ENCODE data around the gene ALOXE3.
"Not testable (repeated sequence)": the region's sequence is repeated elsewhere in the genome, so short reads cannot be mapped to it uniquely, and the experiment has no call there.

ALOXE3 gene

DNA sequence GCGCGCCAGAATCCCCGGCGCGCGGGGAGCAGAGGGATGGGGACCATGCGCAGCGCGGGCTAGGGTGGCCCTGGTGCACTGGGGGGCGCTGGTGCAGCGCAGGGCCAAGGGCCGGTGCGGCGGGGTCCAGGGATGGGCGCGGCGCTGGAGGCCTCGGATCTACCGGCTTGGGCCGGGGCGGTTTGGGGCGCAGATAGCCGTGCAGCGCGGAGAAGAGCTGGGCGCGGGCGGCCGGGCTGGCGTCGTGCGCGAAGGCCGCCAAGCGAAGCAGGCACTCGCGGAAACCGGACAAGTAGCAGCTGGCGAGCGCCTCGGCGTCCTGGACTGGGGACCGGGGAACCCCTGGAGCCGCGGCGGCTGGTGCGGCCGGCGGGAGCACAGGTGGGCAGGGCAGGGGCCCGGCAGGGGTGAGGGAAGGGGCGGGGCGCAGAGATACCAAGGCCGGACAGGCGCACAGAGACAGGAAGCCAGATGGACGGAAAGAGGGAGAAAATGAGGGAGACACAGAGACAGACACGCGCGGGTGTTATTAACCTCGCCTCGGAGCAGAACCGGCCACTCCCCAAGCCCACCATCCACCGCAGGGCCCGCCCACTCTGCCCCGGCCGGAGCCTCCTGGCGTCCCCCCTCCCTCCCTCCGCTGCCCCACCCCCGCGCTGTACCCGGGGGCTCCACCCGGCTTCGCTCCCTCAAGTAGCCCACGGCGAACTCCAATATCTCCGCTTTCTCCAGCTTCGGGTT is 3.5 kb upstream of the ALOXE3 start:
- no peak for DNase-seq (ENCODE audit: low read depth)

DNA sequence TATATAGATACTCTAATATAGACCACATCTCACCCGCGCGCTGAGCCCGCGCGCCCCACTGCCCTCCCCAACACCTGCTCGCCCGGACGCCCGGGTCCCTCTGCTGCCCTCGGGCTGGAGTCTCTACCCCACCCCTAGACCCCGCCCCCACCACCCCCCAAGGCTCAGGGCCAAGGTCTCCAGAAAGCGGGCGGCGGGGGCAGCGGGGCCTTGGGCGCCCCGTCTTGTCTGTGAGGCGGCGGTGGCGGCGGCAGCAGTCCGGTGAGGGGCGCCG is 3.0 kb upstream of the ALOXE3 start:
- DNase-seq (ENCODE audit: low read depth): no peak

DNA sequence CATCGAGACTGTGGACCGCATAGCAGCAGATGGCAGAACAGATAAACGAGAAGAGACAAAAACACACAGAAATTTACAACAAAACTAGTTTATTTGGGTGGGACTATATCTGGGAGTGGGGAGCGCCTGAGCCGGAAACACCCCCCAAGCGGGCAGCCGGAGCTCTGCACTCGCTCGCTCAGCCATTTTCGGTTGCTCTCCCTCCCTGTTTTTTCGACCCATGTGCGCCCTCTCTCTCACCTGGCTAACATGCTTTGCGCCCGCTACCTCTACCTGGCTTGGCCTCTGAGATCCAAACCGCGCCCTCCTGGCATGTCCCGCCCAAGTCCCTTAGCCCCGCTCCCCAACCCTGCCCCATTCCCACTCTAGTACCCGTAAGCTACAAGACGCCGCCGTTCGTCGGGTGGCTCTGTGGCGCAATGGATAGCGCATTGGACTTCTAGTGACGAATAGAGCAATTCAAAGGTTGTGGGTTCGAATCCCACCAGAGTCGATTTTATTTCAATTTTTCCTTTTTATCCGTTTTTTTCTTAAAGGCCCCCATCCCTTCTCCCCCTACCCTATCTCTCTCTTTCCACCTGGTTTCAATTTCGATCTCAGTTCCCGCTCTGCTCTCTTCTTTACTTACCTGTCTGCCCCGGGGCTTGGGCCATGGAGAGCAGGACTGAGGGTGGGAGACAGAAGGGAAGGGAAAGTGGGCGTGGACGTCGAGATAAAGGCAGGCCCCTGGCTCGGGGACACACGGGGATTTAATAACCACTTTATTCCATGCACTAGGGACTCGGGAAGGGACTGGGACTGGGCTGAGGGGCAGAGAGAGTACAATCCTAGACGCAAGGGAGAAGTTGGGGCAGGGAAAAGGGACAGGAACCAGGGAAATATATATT is 2.4 kb upstream of the ALOXE3 start:
- DNase-seq (ENCODE audit: low read depth): no peak

DNA sequence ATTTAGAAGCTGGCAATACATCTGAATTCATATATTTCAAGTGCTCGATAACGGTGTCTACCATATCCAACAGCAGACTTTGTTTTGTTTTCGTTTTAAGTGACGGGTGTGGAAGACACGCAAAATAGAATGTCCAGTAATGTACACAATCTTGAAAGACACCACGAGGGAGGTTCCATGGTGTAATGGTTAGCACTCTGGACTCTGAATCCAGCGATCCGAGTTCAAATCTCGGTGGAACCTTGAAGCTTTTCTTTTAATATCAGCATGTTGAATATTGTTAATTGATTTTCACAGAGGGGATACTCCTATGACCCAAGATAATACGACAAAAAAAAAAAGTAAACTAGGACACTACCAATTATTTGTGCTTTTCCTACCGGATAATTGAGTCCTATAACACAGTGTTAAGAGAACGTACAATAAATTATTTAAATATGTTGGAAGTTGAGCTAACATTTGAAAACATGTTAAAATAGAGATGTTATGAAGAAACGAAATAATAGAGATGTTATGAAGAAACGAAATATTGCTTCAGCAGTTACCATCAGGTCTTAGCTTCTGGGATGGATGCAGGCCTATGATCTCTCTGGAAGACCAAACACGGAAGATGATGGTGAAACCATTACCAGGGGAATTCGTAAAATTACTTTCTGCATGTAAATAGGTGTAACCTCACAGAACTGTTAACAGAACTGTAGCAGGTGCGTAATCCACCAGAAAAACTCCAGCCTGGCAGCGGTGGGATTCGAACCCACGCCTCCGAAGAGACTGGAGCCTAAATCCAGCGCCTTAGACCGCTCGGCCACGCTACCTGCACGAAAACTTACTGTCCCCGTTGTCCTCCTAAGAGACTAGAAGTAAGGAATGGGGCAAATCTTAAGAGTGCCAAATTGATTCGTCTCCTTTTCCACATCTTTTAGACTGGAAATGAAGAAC is 1.5 kb upstream of the ALOXE3 start:
- peak; percentile 65 for DNase-seq (ENCODE audit: low read depth)

DNA sequence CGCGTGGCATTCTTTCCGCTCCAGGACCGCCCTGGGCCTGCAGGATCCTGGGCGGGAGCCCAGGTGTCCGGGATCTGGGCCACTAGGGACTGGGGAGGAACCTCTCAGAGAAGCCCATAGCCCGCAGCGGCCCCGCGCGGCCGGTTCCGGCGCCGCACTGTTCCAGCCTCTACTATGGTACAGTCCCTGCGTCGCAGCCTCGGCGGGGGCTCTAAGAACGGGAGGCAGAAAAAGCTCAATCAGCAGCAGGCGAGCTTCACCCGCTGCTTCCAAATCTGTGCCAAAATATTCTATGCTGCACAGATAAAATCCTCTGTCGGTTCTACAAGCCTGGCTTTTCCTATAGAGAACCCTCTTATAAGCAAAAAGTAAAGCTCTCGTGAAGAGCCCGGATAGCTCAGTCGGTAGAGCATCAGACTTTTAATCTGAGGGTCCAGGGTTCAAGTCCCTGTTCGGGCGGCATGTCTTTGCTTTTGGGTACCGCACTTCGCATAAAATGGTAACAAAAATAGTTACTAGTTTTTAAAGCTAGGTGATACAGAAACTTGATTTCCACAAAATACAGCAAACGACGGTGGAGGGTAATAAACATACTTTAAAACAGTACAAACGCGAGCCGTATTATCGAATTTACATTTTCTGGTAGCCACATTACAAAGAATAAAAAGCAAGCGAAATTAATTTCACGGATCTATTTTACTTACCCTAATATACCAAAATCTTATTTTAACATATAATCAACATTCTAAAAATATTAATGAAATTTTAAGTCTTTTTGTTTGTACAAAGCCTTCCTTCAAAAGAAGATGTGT is 661 bp upstream of the ALOXE3 start:
- peak; percentile 71 for DNase-seq (ENCODE audit: low read depth)

DNA sequence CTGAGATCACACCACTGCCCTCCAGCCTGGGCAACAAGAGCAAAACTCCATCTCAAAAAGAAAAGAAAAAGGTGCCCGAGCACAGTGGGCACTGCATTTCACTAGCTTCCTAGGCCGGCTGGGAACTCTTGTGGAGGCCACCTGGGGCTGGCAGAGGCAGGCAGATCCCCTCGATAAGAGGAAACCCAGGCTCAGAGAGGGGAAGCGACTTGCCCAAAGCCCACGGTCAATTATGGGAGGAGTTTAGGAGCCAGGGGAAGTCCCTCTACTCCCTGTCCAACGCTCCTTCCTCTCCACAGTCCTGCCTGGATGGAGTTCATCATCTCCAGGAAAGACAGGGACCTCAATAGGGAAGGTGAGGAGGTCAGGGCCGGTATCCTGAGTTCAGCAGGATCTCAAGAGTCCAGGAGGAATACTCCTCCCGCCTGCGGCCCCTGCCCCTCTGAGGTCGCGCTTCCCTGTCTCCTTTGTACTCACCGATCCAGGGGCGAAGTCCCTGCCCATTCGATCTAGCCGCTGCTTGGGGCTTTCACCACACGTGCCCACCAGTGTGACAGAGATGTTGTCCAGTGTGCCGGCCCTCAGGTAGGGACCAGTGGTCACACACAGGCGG is 841 bp downstream of the ALOXE3 start:
- DNase-seq (ENCODE audit: low read depth): no peak

DNA sequence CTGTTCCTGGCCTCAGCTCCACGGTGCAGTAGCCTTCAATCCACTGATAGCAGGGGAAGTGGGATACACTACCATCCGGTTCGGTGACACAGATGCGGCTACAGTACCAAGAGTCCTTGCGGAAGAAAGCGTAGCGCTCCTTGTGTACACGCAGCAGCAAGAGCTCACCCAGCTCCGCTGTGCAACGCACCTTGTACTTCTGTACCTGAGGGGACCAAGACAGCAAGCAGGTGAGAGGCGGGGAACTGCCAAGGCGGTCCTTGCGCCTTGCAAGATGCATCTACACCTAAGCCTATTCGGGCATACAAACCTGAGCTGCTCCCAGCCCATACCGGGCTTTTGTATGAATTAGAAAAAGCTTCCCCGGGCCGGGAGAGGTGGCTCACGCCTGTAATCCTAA is 1.5 kb downstream of the ALOXE3 start:
- DNase-seq (ENCODE audit: low read depth): no peak

DNA sequence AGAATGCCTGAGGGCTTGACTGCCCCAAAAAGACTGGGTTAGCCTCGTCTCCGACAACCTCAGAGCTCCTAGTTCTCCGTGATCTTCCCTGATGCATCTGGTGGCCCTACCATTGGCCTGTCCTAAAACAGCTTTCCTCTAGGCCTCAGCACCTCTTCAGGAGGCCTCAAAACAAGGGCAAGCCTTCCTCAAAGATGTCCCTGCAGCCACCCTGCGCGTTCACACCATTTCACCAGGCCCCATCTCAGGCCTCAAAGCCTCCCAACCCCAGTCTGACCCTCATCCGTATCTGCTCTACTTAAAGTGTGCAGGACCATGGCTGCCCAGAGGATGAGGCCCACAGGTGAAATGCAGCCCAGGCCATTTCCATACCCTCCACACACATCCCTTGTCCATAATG is 7.4 kb downstream of the ALOXE3 start:
- DNase-seq (ENCODE audit: low read depth): no peak

DNA sequence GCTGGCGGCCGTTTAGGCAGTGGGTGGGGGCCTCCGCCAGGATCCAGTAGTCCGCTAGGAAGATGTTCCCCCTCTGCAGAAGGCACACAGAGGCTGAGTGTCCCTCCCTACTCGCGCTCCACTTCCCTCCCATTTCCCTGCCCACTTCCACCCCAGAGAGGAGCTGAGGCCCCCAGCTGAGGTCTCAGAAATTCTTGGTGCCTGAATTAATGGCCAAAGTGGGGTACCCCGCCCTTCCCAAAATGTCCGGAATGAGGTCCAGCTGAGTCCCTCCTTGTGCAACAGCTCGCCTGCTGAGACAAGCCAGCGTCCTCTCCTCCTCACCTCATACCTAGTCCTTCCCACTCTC is 7.9 kb downstream of the ALOXE3 start:
- DNase-seq (ENCODE audit: low read depth): no peak

DNA sequence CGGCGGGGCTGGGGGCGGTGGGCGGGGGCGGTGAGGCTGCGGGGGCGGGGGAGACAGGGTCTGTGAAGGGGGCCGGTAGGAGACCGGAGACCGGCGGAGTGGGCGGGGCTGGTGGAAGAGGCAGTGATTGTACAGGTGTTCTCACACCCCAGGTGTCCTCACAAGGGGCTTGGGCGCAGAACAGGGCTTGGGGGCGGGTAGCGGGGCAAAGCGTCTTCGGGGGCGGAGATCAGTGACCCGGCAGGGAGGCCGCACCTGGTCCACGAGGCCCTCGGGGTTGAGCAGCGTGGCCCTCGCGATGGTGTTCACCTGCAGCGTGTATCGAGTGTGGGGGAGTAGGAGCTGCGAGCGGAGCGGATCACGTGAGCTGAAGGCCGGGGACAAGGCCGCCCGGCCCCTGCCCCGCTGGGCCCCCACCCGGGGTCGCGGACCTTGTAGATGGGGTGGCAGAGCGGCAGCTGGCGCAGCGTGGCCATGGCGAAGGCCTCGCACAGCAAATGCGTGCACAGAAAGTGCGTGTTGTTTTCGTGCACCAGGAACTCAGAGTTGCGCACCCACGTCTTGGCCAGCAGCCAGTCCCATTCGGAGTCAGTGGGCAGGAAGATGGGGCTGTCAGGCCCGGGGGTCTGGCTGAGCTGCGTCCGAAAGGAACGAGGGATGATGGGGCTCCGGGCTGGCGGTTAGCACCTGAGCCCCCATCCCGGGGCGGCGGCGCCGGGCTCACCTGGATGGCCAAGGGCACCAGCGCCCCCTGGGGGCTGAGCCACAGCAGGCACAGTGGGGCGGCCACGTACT is 8.5 kb downstream of the ALOXE3 start:
- peak; percentile 65 for DNase-seq (ENCODE audit: low read depth)

DNA sequence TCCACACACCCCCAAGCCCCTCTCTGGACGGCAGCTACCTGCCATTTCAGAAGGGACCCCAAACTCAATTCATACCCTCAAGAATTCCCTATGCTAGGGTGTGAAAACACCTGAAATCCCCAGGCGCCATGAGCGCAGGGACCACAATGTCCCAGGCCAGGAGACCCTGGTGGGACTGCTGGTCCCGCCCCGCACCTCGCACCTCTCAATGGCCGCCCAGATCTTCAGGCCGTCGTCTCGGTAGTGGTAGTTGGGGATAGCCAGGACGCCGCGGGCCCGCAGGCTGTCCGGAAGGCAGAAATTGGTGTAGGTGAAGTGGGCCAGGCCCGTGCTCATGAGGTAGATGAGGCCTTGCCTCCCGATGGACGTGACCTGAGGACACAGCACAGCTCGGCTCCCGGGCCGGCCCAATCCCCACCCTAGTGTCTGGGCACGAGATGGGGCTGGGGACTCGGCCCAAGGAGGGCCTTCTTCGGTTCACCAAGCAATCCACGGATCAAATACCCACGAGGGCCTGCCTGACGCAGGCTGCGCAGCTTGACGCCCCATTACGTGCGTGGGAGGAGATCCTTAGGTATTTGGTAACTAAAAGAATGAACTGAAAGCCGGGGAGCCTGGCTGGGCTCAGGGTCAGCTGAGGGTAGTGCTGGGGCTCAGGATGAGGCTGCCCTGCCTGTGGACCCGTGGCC is 9.2 kb downstream of the ALOXE3 start:
- DNase-seq (ENCODE audit: low read depth): no peak

DNA sequence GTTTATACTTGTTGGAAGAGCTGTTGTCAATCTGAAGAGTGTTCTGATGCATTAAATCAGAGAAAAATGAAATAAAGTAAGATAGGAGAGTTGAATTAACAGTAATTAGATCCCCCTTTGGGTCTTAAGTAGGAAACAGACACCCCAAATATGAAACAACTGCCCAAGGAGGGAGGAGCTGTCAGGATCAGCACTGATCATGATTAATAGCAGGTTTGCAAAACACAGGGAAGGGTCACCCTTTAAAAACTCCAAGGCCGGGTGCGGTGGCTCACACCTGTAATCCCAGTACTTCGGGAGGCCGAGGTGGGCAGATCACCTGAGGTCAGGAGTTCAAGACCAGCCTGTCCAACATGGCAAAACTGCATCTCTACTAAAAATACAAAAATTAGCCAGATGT is 11.3 kb downstream of the ALOXE3 start:
- not testable (repeated sequence) for DNase-seq (ENCODE audit: low read depth)

DNA sequence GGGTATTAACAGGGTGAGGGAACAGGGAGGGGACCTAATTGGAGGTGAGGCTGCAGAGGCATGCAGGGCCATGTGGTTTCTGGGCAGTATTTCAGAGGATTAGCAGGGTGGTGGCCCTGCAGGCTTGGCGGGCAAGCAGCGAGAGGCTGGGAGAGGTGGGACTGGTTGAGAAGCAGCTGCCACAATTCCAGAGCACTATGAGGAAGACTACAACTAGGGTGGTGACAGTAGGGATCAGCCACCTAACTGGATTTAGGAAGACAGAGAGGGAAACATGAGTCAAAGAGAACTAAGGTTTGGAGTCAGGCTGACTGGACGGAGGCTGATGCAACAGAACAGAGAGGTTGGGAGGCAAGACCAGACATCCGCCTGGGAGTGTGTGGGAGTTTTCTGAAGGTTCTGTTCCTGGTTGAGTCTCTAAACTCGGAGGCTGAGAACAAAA is 12.3 kb downstream of the ALOXE3 start:
- DNase-seq (ENCODE audit: low read depth): no peak

DNA sequence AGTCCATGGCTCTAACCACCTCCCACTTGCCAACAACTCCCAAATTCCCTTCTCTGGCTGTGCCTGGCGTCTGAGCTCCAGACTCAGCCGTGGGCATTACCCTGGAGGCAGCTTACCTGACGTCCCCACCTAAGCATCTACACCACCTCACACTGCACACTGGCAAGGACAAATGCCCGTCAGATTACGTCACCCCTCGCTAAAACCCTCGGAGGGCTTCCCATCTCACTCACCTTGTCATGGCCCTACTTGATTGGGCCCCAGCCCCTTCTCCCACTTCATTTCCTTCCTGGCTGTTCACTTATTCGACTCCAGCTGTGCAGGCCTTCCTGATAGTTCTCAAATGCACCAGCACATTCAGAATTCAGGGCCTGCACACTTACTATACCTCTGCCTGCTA is 13.4 kb downstream of the ALOXE3 start:
- DNase-seq (ENCODE audit: low read depth): no peak

DNA sequence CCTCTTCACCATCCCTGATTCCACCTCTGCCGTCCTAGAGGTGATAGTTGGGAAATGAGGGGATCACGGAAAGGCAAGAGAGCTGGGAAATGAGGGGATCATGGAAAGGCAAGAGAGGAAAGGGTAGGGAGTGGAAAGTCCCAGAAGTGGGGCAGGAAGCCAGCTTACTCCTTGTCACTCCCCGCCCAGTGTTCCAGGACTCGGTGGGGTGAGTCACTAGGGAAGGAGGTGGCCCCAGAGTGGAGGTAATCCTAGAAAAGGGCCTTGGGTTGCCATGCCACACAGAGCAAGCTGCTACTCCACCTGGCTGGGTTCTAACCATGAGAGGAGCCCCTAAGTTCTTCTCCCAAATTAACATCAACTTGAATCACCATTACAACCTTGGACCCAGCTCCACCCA is 14.8 kb downstream of the ALOXE3 start:
- no peak for DNase-seq (ENCODE audit: low read depth)

DNA sequence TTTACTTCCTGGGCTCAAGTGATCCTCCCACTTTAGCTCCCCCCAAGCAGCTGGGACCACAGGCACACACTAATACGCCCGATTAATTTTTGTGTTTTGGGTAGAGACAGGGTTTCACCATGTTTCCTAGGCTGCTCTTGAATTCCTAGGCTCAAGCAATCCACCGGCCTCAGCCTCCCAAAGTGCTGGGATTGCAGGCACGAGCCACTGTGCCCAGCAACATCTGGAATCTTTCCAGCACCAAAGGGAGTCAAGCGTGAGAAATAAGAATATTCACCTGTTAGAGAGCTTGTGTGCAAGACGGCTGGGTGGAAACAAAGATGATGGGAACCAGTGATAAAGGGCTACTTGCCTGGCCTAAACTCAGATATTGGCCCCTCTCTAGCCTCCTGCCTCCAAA is 16.6 kb downstream of the ALOXE3 start:
- DNase-seq (ENCODE audit: low read depth): no peak

DNA sequence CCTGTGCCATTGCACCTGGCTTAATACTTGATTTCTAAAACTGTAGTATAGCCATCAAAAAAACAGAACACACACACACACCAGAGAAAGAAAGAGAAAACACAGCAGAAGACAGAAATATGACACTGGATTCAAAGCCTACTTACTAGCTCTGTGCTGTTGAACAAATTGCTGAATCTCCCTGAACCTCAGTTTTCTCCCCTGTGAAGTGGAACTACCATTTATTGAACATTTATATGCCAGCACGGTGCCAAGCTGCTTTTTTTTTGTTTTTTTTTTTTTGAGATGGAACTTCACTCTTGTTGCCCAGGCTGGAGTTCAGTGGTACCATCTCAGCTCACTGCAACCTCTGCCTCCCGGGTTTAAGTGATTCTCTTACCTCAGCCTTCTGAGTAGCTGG is 17.6 kb downstream of the ALOXE3 start:
- DNase-seq (ENCODE audit: low read depth): no peak

DNA sequence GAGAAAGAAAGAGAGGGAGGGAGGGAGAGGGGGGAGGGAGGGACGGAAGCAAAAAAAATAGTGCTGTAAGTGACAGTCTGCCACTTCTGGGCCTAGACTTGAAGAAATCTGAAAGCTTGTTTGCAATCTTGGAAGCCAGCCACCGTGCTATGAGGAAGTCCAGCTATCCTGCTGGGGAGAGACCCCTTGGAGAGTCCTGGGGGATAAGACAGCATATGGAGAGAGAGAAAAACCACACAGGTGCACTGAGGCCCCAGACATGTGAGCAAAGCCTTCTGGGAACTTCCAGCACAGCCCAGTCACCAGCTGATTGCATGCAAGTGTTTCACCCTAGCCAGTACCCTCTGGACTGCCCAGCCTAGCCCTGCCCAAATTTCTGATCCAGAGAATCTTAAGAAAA is 18.2 kb downstream of the ALOXE3 start:
- no peak for DNase-seq (ENCODE audit: low read depth)

DNA sequence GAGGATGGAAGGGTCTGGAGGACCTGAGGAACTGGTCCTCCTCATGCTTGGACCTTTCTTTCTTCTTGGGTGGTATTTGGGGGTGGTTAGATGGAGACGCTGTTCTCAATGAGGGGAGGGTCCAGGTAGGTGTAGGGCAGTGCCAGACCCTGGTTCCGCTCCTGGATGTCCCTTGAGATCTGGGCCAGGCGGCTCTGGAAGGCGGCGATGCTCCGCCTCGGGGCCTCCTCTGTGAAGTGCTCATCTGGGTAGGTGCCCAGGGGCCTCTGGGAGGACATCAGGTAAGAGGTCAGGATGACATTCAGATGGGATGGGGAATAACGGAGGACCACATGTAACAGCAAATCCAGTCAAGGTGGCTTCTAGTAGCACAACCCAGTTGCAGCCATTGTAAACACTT is 21.8 kb downstream of the ALOXE3 start:
- DNase-seq (ENCODE audit: low read depth): no peak

DNA sequence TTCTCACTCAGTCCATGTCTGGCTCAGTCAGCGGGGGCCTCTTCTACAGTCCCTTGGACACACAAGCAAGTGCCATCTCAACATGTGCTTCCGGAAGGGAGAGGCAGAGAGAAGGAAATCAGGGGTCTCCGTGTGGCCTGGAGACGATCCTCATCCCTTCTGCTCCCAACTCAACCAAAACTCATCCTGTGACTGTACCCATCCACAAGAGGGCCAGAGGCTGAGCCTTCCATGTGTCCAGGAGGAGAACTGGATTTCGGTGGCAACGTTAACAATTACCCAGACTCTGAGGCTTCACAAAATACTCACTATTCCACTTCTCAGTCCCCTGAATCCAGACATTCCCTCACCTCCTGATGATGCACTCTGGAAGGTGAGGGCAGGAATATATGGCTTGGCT is 23.0 kb downstream of the ALOXE3 start:
- DNase-seq (ENCODE audit: low read depth): no peak

Measured in stimulated activated CD8-positive, alpha-beta memory T cell treated with anti-CD3 and anti-CD28 coated beads, Interleukin-12 subunit alpha, Interleukin-12 subunit beta, amount 100 ng/mL, for 1 hour (primary cell).